HG02623 (cell line): ENCODE measurements around the gene ST8SIA4.

Experiments
- ATAC-seq: cut with Tn5 transposase; IDR thresholded peaks from one replicate; pipeline ENCODE4 v1.9.1; 2021; ENCODE audit warnings: moderate library complexity; ENCODE audit not compliant: unreplicated experiment

ST8SIA4 gene

GRCh38 chr5:100832252-100833230 lies 70.5 kb downstream of the ST8SIA4 start:
- no peak for ATAC-seq

- ATAC-seq, result no peak
These were observed 74.2 kb downstream of the ST8SIA4 start for GRCh38 chr5:100828898-100829356.

GRCh38 chr5:100828071-100828897 lies 74.8 kb downstream of the ST8SIA4 start:
- ATAC-seq, result peak; percentile 70

- peak; percentile 11 for ATAC-seq
These were observed 75.6 kb downstream of the ST8SIA4 start for GRCh38 chr5:100827481-100827889.

- peak; percentile 40 for ATAC-seq
These were observed 76.9 kb downstream of the ST8SIA4 start for GRCh38 chr5:100826133-100826532.

GRCh38 chr5:100824635-100825034 lies 78.4 kb downstream of the ST8SIA4 start:
- ATAC-seq, result no peak

- no peak for ATAC-seq
These were observed 79.3 kb downstream of the ST8SIA4 start for GRCh38 chr5:100823812-100824211.

- no peak for ATAC-seq
These were observed 81.3 kb downstream of the ST8SIA4 start for GRCh38 chr5:100821751-100822150.

- no peak for ATAC-seq
These were observed 84.7 kb downstream of the ST8SIA4 start for GRCh38 chr5:100818340-100818739.

- no peak for ATAC-seq
These were observed 99.7 kb downstream of the ST8SIA4 start for GRCh38 chr5:100803397-100803796.

- ATAC-seq, result no peak
These were observed 100.9 kb downstream of the ST8SIA4 start for GRCh38 chr5:100802208-100802607.

- ATAC-seq, result peak; percentile 62
These were observed 102.5 kb downstream of the ST8SIA4 start for GRCh38 chr5:100800562-100800961.

- ATAC-seq, result no peak
These were observed 103.9 kb downstream of the ST8SIA4 start for GRCh38 chr5:100799166-100799565.

GRCh38 chr5:100797861-100798260 lies 105.2 kb downstream of the ST8SIA4 start:
- ATAC-seq, result no peak

GRCh38 chr5:100796851-100797250 lies 106.2 kb downstream of the ST8SIA4 start:
- no peak for ATAC-seq

GRCh38 chr5:100794844-100795243 lies 108.2 kb downstream of the ST8SIA4 start:
- ATAC-seq, result no peak

- no peak for ATAC-seq
These were observed 108.9 kb downstream of the ST8SIA4 start for GRCh38 chr5:100794218-100794617.

- no peak for ATAC-seq
These were observed 110.3 kb downstream of the ST8SIA4 start for GRCh38 chr5:100792781-100793180.

GRCh38 chr5:100791391-100791790 lies 111.7 kb downstream of the ST8SIA4 start:
- no peak for ATAC-seq

- no peak for ATAC-seq
These were observed 112.1 kb downstream of the ST8SIA4 start for GRCh38 chr5:100790951-100791350.

- ATAC-seq, result peak; percentile 69
These were observed 112.9 kb downstream of the ST8SIA4 start for GRCh38 chr5:100790170-100790665.
